SK-N-SH (cell line): ENCODE data around the gene GTF2H4. TPM values are rescaled to one million over a fixed set of nuclear protein-coding genes. Genes with fewer than 3 reads are reported as not detected.
A peak's percentile ranks its signal among the peaks of the same experiment; 100 is the strongest.

Experiments used
- CTCF ChIA-PET: fragments of 300-600, 350-600 bp; formaldehyde crosslinking; extraction: SDS; loops from one replicate; lab custom pipeline; 2021; lab: Yijun Ruan, JAX
- POLR2A ChIA-PET: fragments of 350-600 bp; sonication (Branson Sonifier 250); formaldehyde crosslinking; extraction: SDS; loops from one replicate; lab custom pipeline; 2020; ENCODE audit warnings: antibody characterized with exemption, inconsistent platforms; lab: Yijun Ruan, JAX
- DNase-seq: peaks from one replicate; pipeline ENCODE4 v3.0.0; 2012
- H2AFZ ChIP-seq: fragments of 200-600 bp; sonication (generic); 2 replicates; pipeline ENCODE4 v1.8.1; 2016; ENCODE audit warnings: antibody characterized with exemption, mild to moderate bottlenecking, low read depth
- H3F3A ChIP-seq: fragments of 200-600 bp; sonication (generic); replicated peaks from 2 replicates; pipeline ENCODE3; 2016; ENCODE audit warnings: antibody characterized with exemption, mild to moderate bottlenecking; ENCODE audit not compliant: insufficient read depth
- H3K27ac ChIP-seq, 2 experiments: fragments of 200-500 bp in 1 of 2; fragments of 200-600 bp in 1 of 2; sonication (Bioruptor generic) in 1 of 2; sonication (generic), shearing (Covaris generic) in 1 of 2; 2 replicates each; pipeline versions ENCODE4 v1.5.1 to v1.6.1; 2014 to 2016; ENCODE audit warnings: low read depth in 2 of 2, inconsistent platforms in 1 of 2, low read length in 1 of 2, mild to moderate bottlenecking in 1 of 2, mixed read lengths in 1 of 2
- H3K27me3 ChIP-seq: fragments of 200-600 bp; sonication (generic), shearing (Covaris generic); 2 replicates; pipeline ENCODE4 v1.6.1; 2016; ENCODE audit warnings: mixed run types; ENCODE audit not compliant: insufficient read depth
- H3K36me3 ChIP-seq, 2 experiments: fragments of 200-500 bp in 1 of 2; fragments of 200-600 bp in 1 of 2; sonication (Bioruptor generic) in 1 of 2; sonication (generic) in 1 of 2; replicated peaks in 1 of 2; 2 replicates each; pipeline versions ENCODE3 to v1.5.1; 2014 to 2016; ENCODE audit warnings: low read length in 1 of 2, mild to moderate bottlenecking in 1 of 2; ENCODE audit not compliant: insufficient read depth in 2 of 2, control insufficient read depth in 1 of 2
- H3K4me1 ChIP-seq, 2 experiments: fragments of 200-500 bp in 1 of 2; fragments of 200-600 bp in 1 of 2; sonication (Bioruptor generic) in 1 of 2; sonication (generic), shearing (Covaris generic) in 1 of 2; 2 replicates each; pipeline versions ENCODE4 v1.5.1 to v1.6.1; 2014 to 2016; ENCODE audit warnings: low read depth in 1 of 2, low read length in 1 of 2, mixed run types in 1 of 2; ENCODE audit not compliant: insufficient read depth in 2 of 2, control insufficient read depth in 1 of 2
- H3K4me2 ChIP-seq: fragments of 200-600 bp; sonication (generic), shearing (Covaris generic); 2 replicates; pipeline ENCODE4 v1.6.1; 2017; ENCODE audit warnings: mixed run types
- H3K4me3 ChIP-seq, 2 experiments: fragments of 200-500 bp in 1 of 2; fragments of 200-600 bp in 1 of 2; sonication (Bioruptor generic) in 1 of 2; sonication (generic), shearing (Covaris generic) in 1 of 2; 2 replicates each; pipeline versions ENCODE4 v1.5.1 to v1.8.1; 2014 to 2016; ENCODE audit warnings: low read depth in 2 of 2, inconsistent platforms in 1 of 2, low read length in 1 of 2, mild to moderate bottlenecking in 1 of 2, mixed read lengths in 1 of 2, moderate library complexity in 1 of 2
- H3K79me2 ChIP-seq: fragments of 200-600 bp; sonication (generic); 2 replicates; pipeline ENCODE4 v1.8.1; 2017; ENCODE audit warnings: mild to moderate bottlenecking; ENCODE audit not compliant: insufficient read depth
- H3K9ac ChIP-seq: fragments of 200-600 bp; sonication (generic); 2 replicates; pipeline ENCODE4 v1.6.1; 2017; ENCODE audit warnings: mixed run types
- H3K9me2 ChIP-seq: fragments of 200-600 bp; sonication (generic); 2 replicates; pipeline ENCODE4 v1.6.1; 2017; ENCODE audit warnings: mixed run types
- H3K9me3 ChIP-seq: fragments of 200-600 bp; sonication (generic); 2 replicates; pipeline ENCODE4 v1.6.1; 2017; ENCODE audit warnings: mixed run types, mild to moderate bottlenecking, moderate library complexity
- H4K20me1 ChIP-seq: fragments of 200-600 bp; sonication (generic); 2 replicates; pipeline ENCODE4 v1.6.1; 2017; ENCODE audit warnings: mild to moderate bottlenecking, mixed run types; ENCODE audit not compliant: insufficient read depth
- ELF1 ChIP-seq: IDR thresholded peaks from 2 replicates; pipeline ENCODE4 v1.4.0; 2012
- EP300 ChIP-seq, 2 experiments: IDR thresholded peaks; 2 replicates each; pipeline versions ENCODE4 v1.4.0 to v1.6.1; 2012; ENCODE audit warnings: borderline replicate concordance in 1 of 2, low read depth in 1 of 2, low read length in 1 of 2
- FOSL2 ChIP-seq: IDR thresholded peaks from 2 replicates; pipeline ENCODE4 v1.4.0; 2012; ENCODE audit warnings: low read depth, mild to moderate bottlenecking, moderate library complexity, borderline replicate concordance
- GATA2 ChIP-seq: sonication (generic); formaldehyde crosslinking; IDR thresholded peaks from 2 replicates; pipeline ENCODE4 v1.5.0; 2020; ENCODE audit warnings: mild to moderate bottlenecking, missing genetic modification reagents
- IRF3 ChIP-seq: fragments of 150-350 bp; IDR thresholded peaks from 2 replicates; pipeline ENCODE4 v1.6.1; 2016; ENCODE audit warnings: mild to moderate bottlenecking, low read depth, low read length
- JUND ChIP-seq: IDR thresholded peaks from 2 replicates; pipeline ENCODE4 v1.4.0; 2012
- MAX ChIP-seq: IDR thresholded peaks from 2 replicates; pipeline ENCODE4 v1.4.0; 2012; ENCODE audit warnings: low read depth
- MEF2A ChIP-seq: IDR thresholded peaks from 2 replicates; pipeline ENCODE4 v1.4.0; 2012; ENCODE audit warnings: low read depth, borderline replicate concordance
- MXI1 ChIP-seq: IDR thresholded peaks from 2 replicates; pipeline ENCODE4 v1.6.1; 2012; ENCODE audit warnings: mild to moderate bottlenecking, low read depth, low read length, improper control_type of control experiment
- PBX3 ChIP-seq: IDR thresholded peaks from 2 replicates; pipeline ENCODE4; 2012
- POLR2AphosphoS5 ChIP-seq: IDR thresholded peaks from 2 replicates; pipeline ENCODE4 v1.6.1; 2012; ENCODE audit warnings: low read depth, low read length
- RAD21 ChIP-seq: IDR thresholded peaks from 2 replicates; pipeline ENCODE4 v1.6.1; 2012; ENCODE audit warnings: mild to moderate bottlenecking, low read length
- RFX5 ChIP-seq: IDR thresholded peaks from 2 replicates; pipeline ENCODE4 v1.6.1; 2012; ENCODE audit warnings: mild to moderate bottlenecking, improper control_type of control experiment, low read length
- RXRA ChIP-seq: IDR thresholded peaks from 2 replicates; pipeline ENCODE4 v1.4.0; 2012; ENCODE audit warnings: low read depth, mild to moderate bottlenecking, borderline replicate concordance
- SMC3 ChIP-seq: IDR thresholded peaks from 2 replicates; pipeline ENCODE4 v1.6.1; 2012; ENCODE audit warnings: low read depth, low read length, improper control_type of control experiment
- TCF12 ChIP-seq: IDR thresholded peaks from 2 replicates; pipeline ENCODE4 v1.4.0; 2012
- USF2 ChIP-seq: fragments of 150-350 bp; IDR thresholded peaks from 2 replicates; pipeline ENCODE4 v1.6.1; 2017; ENCODE audit warnings: antibody characterized with exemption, low read length, low read depth, borderline replicate concordance
- YY1 ChIP-seq: IDR thresholded peaks from 2 replicates; pipeline ENCODE4 v1.4.0; 2012; ENCODE audit warnings: low read depth, mild to moderate bottlenecking
- ZBTB33 ChIP-seq: IDR thresholded peaks from 2 replicates; pipeline ENCODE4 v1.4.0; 2012; ENCODE audit warnings: low read depth, borderline replicate concordance
- whole genome bisulfite sequencing: methylation state at CpG from one replicate; pipeline ENCODE4 v1.1.6; 2017; ENCODE audit warnings: low lambda C conversion rate; 5-methylcytosine and 5-hydroxymethylcytosine counted together
- polyA plus RNA-seq, 3 experiments: library from polyadenylated mRNA; depleted of rRNA; stranded (reverse); fragments of >200 nt; gene quantifications; 2 replicates each; pipeline ENCODE4 v1.2.3, GENCODE V29; 2012

Gene GTF2H4
- polyA plus RNA-seq, 1 of the 3 experiments (the other 2 are of a cell fraction): 30.7 TPM

GRCh38 chr6:30954631-30955366 is 46.8 kb downstream of the GTF2H4 start:
- CTCF ChIA-PET: interaction anchor here (1.0 kb wide), 1 partner anchor 132 kb away, joined by 5 read pairs; no protein-coding TSS in a partner anchor
- Histone ChIP-seq H3K27me3 (peaks cover 7% of the 10 kb centered on the region; the same call in 1 of the 2 replicates), H2AFZ (peak overlapping the region; percentile 51; the same call in 1 of the 2 replicates), H3K4me1 (peaks cover 4 to 8% of the 10 kb centered on the region in 2 experiments; a peak in 2 of 4 replicates), H3K4me2 (no peak overlapping the region), H3K27ac (no peak overlapping the region), H3K4me3 (no peak overlapping the region), H3F3A (no peaks in the 10 kb centered on the region), H3K79me2 (no peaks in the 10 kb centered on the region), H4K20me1 (no peaks in the 10 kb centered on the region), H3K36me3 (no peaks in the 10 kb centered on the region), H3K9ac (no peak overlapping the region), H3K9me3 (no peaks in the 10 kb centered on the region), H3K9me2 (no peaks in the 10 kb centered on the region)
- 46% methylated on average over 9 of the region's 9 CpGs for WGBS
- no peak for DNase-seq
- POLR2A ChIA-PET: no interaction called here
- TF ChIP-seq MEF2A (no peak), TCF12 (no peak), YY1 (no peak), GATA2 (no peak), USF2 (no peak), RXRA (no peak), RAD21 (no peak), MAX (no peak), PBX3 (no peak), FOSL2 (no peak), RFX5 (no peak), POLR2AphosphoS5 (no peak), EP300 (IDR thresholded peaks at IDR 0.05; ENCODE audit: borderline replicate concordance in 1 of 2, low read depth in 1 of 2, low read length in 1 of 2) (no peak), ZBTB33 (no peak), SMC3 (no peak), IRF3 (no peak), MXI1 (no peak), JUND (no peak), ELF1 (no peak)
